RKO (cell line): ENCODE results near the gene RPL28.

Experiments
- DNase-seq: peaks from one replicate; pipeline ENCODE4 v3.0.0-alpha.2; 2016; ENCODE audit warnings: low spot score

The RPL28 gene

DNA sequence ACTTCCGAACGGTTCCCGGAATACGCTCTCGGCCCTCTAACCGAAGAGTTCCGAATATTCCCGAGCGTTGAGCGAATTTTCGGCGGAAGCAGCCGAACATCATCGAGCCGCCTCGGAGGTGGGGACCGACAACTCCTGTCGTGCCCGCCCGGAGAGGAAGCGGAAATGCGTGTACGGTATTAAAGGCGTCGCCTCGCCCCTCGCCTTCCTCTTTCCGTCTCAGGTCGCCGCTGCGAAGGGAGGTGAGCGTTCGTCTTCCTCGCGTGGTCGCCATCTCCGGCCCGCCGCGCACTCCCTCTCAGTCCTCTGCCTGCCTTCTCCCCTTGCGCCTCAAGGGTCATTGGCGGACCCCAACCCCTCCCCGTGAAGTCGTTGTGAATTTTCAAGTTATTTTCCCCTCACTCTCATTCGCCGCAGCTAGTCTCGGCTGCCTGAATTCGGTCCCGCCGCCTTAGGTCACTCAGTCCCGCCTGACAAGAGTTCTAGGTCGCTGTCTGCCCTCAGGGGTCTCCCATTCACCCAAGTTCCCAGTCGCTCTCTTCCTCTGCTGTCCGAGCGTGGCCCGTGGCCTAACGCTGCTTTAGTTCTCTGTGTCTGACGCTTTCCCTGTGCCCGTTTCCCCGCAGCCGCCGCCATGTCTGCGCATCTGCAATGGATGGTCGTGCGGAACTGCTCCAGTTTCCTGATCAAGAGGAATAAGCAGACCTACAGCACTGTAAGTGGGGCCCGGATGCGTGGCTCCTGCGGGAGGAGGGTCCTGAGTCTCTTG is at the start of gene RPL28:
TSS of gene RPL28 (plus strand) at position 209 of the 769 bp plus-strand sequence. CDS start at position 635, 426 bp downstream.
- DNase-seq, result peak; percentile 97

DNA sequence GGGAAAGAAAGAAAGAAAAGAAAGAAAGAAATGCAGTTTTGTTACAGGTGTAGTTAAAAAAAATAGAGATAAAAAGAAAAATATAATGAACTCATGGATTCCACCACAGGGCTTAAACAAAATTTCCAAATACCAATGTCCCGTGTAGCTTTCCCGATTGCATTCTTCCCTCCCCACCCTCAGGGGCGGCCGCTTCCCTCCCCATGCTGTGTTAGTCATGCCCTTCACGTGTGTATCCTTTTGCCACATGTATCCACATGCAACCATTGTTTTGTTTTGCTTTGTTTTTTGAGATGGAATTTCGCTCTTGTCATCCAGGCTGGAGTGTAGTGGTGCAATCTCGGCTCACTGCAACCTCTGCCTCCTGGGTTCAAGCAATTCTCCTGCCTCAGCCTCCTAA is 49.6 kb upstream of the RPL28 start:
- no peak for DNase-seq

GRCh38 chr19:55339105-55339888 is 46.4 kb upstream of the RPL28 start, which contains the start of gene KMT5C:
Gene KMT5C (plus strand): TSS chr19:55339876. CDS start chr19:55341937, 2,061 bp downstream.
- DNase-seq, result peak; percentile 100

- peak; percentile 54 for DNase-seq
These were observed 45.6 kb upstream of the RPL28 start for GRCh38 chr19:55339889-55340783.

DNA sequence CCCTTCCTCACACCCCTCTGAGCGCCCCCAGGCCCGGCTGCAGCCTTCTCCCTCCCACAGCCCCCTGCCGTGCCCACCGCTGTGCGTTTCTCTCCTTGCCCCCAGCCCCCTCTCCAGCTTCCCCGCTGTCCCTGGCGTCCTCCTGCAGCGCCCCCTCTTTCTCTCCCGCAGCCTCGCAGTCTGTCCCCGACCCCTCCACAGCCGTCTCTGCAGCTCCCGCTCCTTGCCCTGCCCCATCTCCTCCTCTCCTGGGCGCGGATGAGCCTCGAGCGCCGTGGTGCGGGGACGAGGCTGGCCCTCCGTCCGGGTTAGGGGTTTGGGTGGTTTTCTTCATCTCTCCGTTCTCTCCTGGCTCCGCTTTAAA is 45.0 kb upstream of the RPL28 start:
- peak; percentile 24 for DNase-seq

DNA sequence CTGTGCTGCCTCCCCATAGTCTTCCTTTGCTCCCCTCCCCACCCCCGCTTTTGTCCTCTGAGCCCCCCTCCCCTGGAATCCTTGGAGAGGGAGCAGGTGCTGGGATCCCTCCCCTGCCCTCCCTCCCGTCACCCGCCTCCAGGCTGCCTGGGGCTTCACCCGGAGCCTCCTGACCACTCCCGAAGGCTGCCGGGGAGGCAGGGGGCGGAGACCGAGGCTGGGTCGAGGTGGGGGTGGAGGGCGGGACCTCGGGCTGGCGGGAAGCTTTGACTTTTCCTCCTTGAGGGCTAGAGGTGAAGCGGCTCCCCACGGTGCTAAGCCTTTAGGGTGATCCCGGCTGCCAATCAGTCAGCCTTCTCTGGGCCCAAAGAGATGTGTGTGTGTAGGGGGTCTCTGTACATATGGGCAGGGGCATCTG is 44.6 kb upstream of the RPL28 start:
- DNase-seq, result peak; percentile 72

DNA sequence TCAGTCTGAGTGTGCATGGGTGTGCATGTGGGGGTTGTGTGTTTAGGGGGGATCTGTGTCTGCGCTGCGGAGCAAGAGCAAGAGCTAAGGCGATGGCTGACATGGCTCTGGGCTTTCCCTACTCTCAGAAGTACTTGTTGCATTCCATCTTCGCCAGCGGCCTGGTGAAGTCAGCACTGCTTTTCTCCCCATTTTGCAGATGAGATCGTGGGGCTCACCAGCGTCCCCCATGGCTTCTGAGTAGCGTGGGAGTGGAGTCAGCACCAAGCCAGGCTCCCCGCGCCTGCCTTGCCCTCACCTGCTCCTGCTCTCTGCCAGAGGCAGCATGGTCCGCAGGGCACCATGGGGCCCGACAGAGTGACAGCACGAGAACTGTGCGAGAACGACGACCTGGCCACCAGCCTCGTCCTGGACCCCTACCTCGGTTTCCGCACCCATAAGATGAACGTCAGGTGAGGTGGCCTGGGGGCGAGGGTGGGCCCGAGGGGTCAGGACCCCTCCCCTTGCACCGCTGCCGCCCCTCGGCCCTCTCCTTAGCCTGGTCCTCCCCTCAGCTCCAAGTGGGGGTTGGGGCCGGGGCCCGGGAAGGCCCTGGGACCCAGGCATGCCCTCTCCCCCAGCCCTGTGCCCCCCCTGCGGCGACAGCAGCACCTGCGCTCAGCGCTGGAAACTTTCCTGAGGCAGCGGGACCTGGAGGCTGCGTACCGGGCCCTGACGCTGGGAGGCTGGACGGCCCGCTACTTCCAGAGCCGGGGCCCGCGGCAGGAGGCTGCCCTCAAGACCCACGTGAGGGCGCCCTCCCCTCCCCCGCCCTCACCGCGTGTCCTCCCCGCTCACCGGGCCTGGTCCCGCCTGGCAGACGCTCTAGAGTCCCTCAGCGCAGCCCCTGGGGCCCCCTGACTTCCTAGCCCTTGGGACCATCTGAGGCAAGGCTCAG is 43.9 kb upstream of the RPL28 start:
- no peak for DNase-seq

- no peak for DNase-seq
These were observed 41.3 kb upstream of the RPL28 start for GRCh38 chr19:55344444-55344843.

DNA sequence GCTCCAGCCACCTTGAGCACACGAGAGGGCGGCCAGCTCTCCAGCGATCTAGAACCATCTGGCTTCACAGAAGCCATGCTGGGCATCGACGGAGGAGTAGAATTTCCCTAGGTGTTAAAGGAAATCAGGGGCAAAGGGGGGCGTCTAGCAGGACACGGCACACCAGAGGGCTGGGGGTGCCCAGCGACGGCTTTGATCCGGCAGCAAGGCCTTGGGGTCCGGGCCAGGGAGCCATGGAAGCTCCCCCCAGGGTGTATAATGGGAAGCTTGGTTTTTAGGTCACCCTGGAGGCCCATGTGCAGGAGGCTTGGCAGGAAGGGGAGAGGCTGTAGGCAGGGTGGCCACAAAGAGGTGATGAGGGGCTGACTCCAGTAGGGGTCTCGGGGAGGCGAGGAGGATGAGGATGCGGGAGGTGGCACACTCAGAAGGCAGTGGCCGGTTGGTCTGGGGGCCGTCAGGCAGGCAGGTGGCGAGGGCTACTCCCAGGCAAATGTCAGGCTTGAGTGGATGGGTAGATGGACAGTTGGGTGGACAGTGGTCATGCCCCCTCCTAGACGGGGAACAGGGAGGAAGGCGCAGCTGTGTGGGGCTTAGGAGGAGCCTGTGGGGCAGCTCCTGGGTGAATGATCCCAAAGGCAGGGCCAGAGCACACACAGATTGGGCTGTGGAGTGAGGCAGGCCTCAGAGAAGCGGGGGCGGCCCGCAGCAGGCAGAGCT is 40.5 kb upstream of the RPL28 start:
- no peak for DNase-seq

DNA sequence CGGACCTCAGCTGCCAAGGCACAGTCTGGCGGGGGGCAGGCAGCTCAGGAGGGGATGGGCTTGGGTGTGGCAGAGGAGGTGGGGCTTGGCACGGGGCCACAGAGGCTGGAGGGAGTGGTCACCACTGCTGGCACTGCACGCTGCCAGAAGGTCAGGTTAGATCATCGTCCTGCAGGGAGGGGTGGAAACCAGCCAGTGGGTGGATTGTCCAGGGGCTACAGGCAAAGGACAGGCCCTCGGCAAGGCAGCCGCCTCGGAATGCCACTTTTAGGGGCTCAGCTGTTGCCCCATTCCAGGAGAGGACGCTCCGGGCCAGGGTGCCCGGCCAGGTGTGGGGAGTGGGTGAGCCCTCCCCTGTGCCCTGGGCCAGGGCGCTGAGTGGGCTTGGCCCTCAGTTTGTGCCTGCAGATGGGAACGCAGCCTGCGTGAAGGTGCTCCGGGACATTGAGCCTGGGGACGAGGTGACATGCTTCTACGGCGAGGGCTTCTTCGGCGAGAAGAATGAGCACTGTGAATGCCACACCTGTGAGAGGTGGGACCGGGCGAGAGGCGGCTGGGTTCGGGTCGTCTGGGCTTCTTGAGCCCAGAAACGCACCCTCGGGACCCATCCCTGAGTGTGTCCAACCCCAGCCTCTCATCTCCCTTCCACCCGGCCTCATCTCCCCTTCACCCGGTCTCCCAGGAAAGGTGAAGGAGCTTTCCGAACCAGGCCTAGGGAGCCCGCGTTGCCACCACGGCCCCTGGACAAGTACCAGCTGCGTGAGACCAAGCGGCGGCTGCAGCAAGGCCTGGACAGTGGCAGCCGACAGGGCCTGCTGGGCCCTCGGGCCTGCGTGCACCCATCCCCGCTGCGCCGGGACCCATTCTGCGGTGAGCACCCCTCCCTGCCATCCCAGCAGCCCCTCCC is 39.7 kb upstream of the RPL28 start:
- no peak for DNase-seq

DNA sequence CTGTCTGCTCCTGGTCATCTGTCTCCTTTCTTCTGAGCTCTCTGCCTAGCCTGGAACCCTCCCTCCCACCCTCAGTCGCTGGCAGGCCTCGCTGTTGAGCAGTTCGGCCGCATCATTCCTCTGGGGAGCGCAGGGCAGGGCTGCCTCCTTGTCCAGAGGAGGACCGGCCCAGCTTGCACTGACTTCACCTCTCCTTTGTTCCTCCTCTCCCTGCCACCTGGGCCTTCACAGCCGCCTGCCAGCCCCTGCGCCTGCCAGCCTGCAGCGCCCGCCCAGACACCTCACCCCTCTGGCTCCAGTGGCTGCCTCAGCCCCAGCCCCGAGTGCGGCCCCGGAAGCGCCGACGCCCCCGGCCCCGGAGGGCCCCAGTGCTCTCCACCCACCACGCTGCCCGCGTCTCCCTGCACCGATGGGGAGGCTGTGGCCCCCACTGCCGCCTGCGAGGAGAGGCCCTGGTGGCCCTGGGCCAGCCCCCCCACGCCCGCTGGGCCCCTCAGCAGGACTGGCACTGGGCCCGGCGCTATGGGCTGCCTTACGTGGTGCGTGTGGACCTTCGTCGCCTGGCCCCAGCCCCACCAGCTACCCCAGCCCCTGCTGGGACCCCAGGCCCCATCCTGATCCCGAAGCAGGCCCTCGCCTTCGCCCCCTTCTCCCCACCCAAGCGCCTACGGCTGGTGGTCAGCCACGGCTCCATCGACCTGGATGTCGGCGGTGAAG is 38.8 kb upstream of the RPL28 start:
- DNase-seq, result no peak

DNA sequence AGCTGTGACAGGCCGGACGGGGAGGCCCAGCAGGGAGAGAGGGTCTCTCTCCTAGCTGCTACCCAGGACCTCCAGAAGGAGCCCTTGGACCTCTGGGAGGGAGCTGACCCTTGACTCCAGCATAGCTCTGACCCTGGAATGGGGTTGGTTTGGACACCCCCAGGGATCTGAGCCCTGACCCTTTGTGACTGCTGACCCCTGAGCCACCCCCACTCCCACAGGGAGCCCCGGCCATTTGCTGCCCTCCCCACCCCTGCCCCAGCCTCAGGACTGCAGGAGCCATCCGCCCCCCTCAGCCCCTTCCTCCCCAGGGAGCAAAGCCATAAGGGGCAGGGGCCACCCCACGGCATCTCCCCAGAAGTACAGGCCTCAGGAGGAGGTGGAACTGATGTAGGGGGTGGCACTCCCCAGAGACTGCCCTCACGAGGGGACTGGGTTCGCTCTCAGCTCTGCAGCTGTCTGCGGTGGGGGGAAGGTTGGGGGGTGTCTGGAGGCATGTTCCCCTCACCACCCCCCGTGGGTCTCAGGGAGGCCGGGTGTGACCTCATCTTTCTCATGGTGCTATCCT is 38.2 kb upstream of the RPL28 start:
- no peak for DNase-seq

DNA sequence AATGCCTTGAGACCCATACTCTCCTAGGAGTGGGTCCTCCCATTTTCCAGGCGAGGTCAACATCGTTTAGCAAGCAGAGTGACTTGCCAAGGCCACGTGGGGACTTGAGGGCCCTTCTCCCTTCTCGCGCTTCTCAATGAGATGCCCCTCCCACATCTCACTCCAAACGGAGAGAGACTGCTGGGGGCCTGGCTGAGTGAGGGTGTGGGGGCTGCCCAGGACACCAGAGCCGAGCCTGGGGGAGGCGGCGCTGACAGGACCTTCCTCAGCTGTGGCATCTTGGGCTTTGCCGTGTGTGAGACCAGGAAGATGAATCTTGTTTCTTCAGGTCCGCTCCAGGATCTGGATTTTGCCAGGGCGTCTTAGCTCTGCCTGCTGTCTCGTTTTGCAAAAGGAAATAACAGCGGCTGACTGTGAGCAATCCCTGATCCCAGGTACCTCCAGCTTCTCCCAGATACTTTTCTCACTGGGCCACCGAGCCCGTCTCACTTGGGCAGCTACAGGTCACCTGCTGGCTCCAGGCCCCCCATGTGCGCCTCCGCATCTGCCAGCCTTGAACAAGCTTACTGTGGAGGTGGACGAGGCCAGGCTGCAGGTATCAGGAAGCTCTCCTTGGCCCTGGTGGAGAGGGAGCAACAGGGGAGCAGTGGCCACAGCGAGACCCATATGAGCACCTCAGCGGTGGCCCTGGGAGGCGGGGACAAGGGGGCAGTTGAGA is 37.3 kb upstream of the RPL28 start:
- DNase-seq, result no peak

- no peak for DNase-seq
These were observed 35.0 kb upstream of the RPL28 start for GRCh38 chr19:55350620-55351315.

DNA sequence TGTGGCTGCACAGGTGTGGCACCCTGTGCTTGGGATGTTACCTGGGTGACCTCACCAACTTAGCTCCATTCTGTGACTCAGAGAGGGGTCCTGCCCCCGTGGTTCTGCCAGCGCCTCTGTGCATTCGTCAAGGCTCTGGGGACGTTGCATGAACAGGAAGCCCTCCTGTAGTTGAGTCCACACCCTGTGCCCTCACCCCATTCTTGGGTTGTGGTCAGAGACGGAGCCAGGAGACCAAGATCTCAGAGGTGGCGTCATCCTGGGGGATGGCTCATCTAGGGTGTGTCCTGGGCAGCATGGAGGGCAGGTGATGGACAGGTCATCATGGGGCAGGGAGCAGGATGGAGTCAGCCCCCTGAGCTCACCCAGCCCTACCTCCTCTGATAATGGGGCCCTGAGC is 33.7 kb upstream of the RPL28 start:
- no peak for DNase-seq

- DNase-seq, result no peak
These were observed 33.1 kb upstream of the RPL28 start for GRCh38 chr19:55352549-55353145.

- DNase-seq, result no peak
These were observed 32.4 kb upstream of the RPL28 start for GRCh38 chr19:55353356-55353802.
